GM12878 (cell line): ENCODE measurements around the gene CTNNA3. TPM values are rescaled to one million over a fixed set of nuclear protein-coding genes. Genes with fewer than 3 reads are reported as not detected.

Experiments used
- ATAC-seq: fragments of 200-7000 bp; cut with Tn5 transposase; 3 replicates; pipeline ENCODE4 v1.9.1; 2020; ENCODE audit warnings: mild to moderate bottlenecking, moderate library complexity
- BruUV-seq: library from RNA; stranded (reverse); fragments of 400-500 nt; replicated peaks from 2 replicates; lab custom pipeline; 2021; lab: Mats Ljungman, UMichigan
- CTCF ChIA-PET: fragments of 300-600 bp; sonication (Branson Sonifier 250); formaldehyde crosslinking; extraction: SDS; loops from one replicate; lab custom pipeline; 2021; ENCODE audit warnings: inconsistent platforms; lab: Yijun Ruan, JAX
- POLR2A ChIA-PET: fragments of 350-600 bp; formaldehyde crosslinking; extraction: SDS; loops from one replicate; lab custom pipeline; 2021; ENCODE audit warnings: inconsistent platforms; lab: Charles Lee
- RAD21 ChIA-PET: fragments of 300-600 bp; sonication (Branson Sonifier 250); formaldehyde crosslinking; loops from one replicate; lab custom pipeline; 2023; ENCODE audit warnings: antibody characterized with exemption; ENCODE audit not compliant: unreplicated experiment; lab: Charles Lee
- SMC1A ChIA-PET: fragments of 300-600 bp; sonication (Branson Sonifier 250); formaldehyde crosslinking; loops from one replicate; lab custom pipeline; 2023; ENCODE audit not compliant: unreplicated experiment, uncharacterized antibody; lab: Charles Lee
- DNase-seq: peaks from one replicate; pipeline ENCODE4 v3.0.0-alpha.2; 2011; ENCODE audit warnings: low read depth, low spot score
- FAIRE-seq: peaks from 3 replicates; lab custom pipeline; 2011; peaks lifted over from hg19 to GRCh38; lab: Jason Lieb, UNC
- H2AFZ ChIP-seq: 2 replicates; pipeline ENCODE4 v1.6.0; 2011; ENCODE audit warnings: low read depth, low read length, control low read depth; ENCODE audit not compliant: control insufficient read depth
- H3K27ac ChIP-seq: 2 replicates; pipeline ENCODE4 v1.5.1; 2011; ENCODE audit warnings: control low read depth; ENCODE audit not compliant: control insufficient read depth, insufficient read depth
- H3K27me3 ChIP-seq, 2 experiments: replicated peaks in 1 of 2; 2 replicates each; pipeline versions ENCODE4 v1.6.0 to v1.6.1; 2011; ENCODE audit warnings: low read length in 1 of 2; ENCODE audit not compliant: control insufficient read depth in 2 of 2, insufficient read depth in 2 of 2
- H3K36me3 ChIP-seq, 2 experiments: 2 replicates each; pipeline ENCODE4 v1.5.1; 2011; ENCODE audit warnings: low read length in 1 of 2; ENCODE audit not compliant: control insufficient read depth in 2 of 2, insufficient read depth in 2 of 2
- H3K4me1 ChIP-seq: 2 replicates; pipeline ENCODE4 v1.6.1; 2011; ENCODE audit warnings: mild to moderate bottlenecking, low read length, moderate library complexity, mixed read lengths; ENCODE audit not compliant: control insufficient read depth, insufficient read depth
- H3K4me2 ChIP-seq: 2 replicates; pipeline ENCODE4 v1.6.0; 2011; ENCODE audit warnings: control low read depth; ENCODE audit not compliant: control insufficient read depth, insufficient read depth
- H3K4me3 ChIP-seq: fragments of 200-600 bp; sonication (generic); 2 replicates; pipeline ENCODE4 v1.5.1; 2016
- H3K79me2 ChIP-seq: 2 replicates; pipeline ENCODE4 v1.6.0; 2011; ENCODE audit warnings: low read length; ENCODE audit not compliant: control insufficient read depth, insufficient read depth
- H3K9ac ChIP-seq: 2 replicates; pipeline ENCODE4 v1.8.0; 2011; ENCODE audit warnings: low read length, control low read depth, mixed read lengths; ENCODE audit not compliant: control insufficient read depth, insufficient read depth
- H3K9me3 ChIP-seq: replicated peaks from 3 replicates; pipeline ENCODE4 v1.5.1; 2011; ENCODE audit warnings: mild to moderate bottlenecking, low read length; ENCODE audit not compliant: control insufficient read depth, insufficient read depth
- H4K20me1 ChIP-seq: 2 replicates; pipeline ENCODE4 v1.6.0; 2011; ENCODE audit not compliant: control insufficient read depth, insufficient read depth
- ATF2 ChIP-seq: IDR thresholded peaks from 2 replicates; pipeline ENCODE4 v1.6.1; 2012; ENCODE audit warnings: low read length, inconsistent platforms
- BCL11A ChIP-seq: IDR thresholded peaks from 2 replicates; pipeline ENCODE4 v1.6.1; 2011; ENCODE audit warnings: low read depth, low read length
- BCL3 ChIP-seq: IDR thresholded peaks from 2 replicates; pipeline ENCODE4 v1.6.1; 2011; ENCODE audit warnings: borderline replicate concordance, low read depth, mild to moderate bottlenecking, moderate library complexity, low read length; ENCODE audit not compliant: insufficient read depth, poor library complexity, severe bottlenecking
- DPF2 ChIP-seq: fragments of 450-650 bp; IDR thresholded peaks from 2 replicates; pipeline ENCODE4 v1.6.1; 2017; ENCODE audit warnings: mild to moderate bottlenecking
- E4F1 ChIP-seq: fragments of 450-650 bp; IDR thresholded peaks from 2 replicates; pipeline ENCODE4 v1.6.1; 2018; ENCODE audit warnings: borderline replicate concordance, mild to moderate bottlenecking; ENCODE audit not compliant: partially characterized antibody
- IKZF1 ChIP-seq: fragments of 450-650 bp; conservative IDR thresholded peaks from 2 replicates; pipeline ENCODE4 v1.6.1; 2017; ENCODE audit warnings: antibody characterized with exemption, mild to moderate bottlenecking
- KDM1A ChIP-seq: fragments of 200-600 bp; sonication (generic); IDR thresholded peaks from 2 replicates; pipeline ENCODE4 v1.6.1; 2016; ENCODE audit warnings: borderline replicate concordance
- KLF5 ChIP-seq: fragments of 450-650 bp; IDR thresholded peaks from 2 replicates; pipeline ENCODE4 v1.6.1; 2014; ENCODE audit warnings: mild to moderate bottlenecking; ENCODE audit not compliant: partially characterized antibody
- POLR2AphosphoS5 ChIP-seq: IDR thresholded peaks from 2 replicates; pipeline ENCODE4 v1.6.1; 2011; ENCODE audit warnings: mild to moderate bottlenecking, low read length, inconsistent platforms
- TBL1XR1 ChIP-seq: IDR thresholded peaks from 2 replicates; pipeline ENCODE4 v1.6.1; 2012; ENCODE audit warnings: low read depth, low read length, improper control_type of control experiment
- TCF7 ChIP-seq: IDR thresholded peaks from 2 replicates; pipeline ENCODE4 v1.6.1; 2014; ENCODE audit warnings: antibody characterized with exemption, borderline replicate concordance
- ZNF592 ChIP-seq: fragments of 450-650 bp; IDR thresholded peaks from 2 replicates; pipeline ENCODE4 v1.6.1; 2017; ENCODE audit warnings: mild to moderate bottlenecking, moderate library complexity
- ZNF622 ChIP-seq: fragments of 450-650 bp; IDR thresholded peaks from 2 replicates; pipeline ENCODE4 v1.6.1; 2017; ENCODE audit warnings: mild to moderate bottlenecking, inconsistent platforms
- WGBS: methylation state at CpG from one replicate; pipeline ENCODE4 v1.1.6; 2016; ENCODE audit warnings: low lambda C conversion rate; ENCODE audit not compliant: insufficient replicate concordance, insufficient coverage; ENCODE audit errors: missing lambda C conversion rate; 5-methylcytosine and 5-hydroxymethylcytosine counted together
- in situ Hi-C: fragments of 300-500 bp; cut with MboI; formaldehyde crosslinking; loops from 9 replicates; pipeline ENCODE4 v1.14.3; 2018; ENCODE audit warnings: mixed read lengths
- intact Hi-C: fragments of 100-400 bp; cut with micrococcal nuclease; formaldehyde crosslinking; loops from one replicate; pipeline ENCODE4 v1.14.2; 2022; ENCODE audit not compliant: unreplicated experiment
- polyA plus RNA-seq, 11 experiments: library from polyadenylated mRNA; depleted of rRNA in 4 of 11; unstranded in 6 of 11; stranded (reverse) in 5 of 11; fragments of >200 nt; fragmentation: Nextera tagmentation in 4 of 11; fragmentation: Illumina TruSeq in 1 of 11; extraction: Ambion mirVana in 4 of 11; extraction: Trizol in 1 of 11; gene quantifications; 1 replicate in 1 of 11; 2 replicates in 10 of 11; pipeline versions ENCODE4 v1.2.1 to v1.2.3, GENCODE V29; 2011 to 2016; ENCODE audit warnings: inconsistent platforms in 2 of 11, missing spikeins in 2 of 11, low read depth in 1 of 11
- total RNA-seq, 4 experiments: library from RNA; depleted of rRNA in 3 of 4; stranded (reverse); fragments of >200 nt in 3 of 4; fragmentation: Illumina TruSeq in 1 of 4; extraction: Trizol in 1 of 4; gene quantifications; 2 replicates each; pipeline versions ENCODE4 v1.2.1 to v1.2.3, GENCODE V29; 2013 to 2021

CTNNA3 gene
- total and polyA plus RNA-seq, 10 of the 15 experiments (the other 5 are each of a cell fraction or from before 2014, with no cell fraction given) = under 0.01 to 4.5 (median 0.22) TPM; not detected in 2

GRCh38 chr10:66842371-66842770, 853.6 kb downstream of the CTNNA3 start:
- in situ Hi-C loops = no loop called here
- RAD21 ChIA-PET = no interaction called here
- FAIRE-seq (no peak), DNase-seq (no peak), ATAC-seq (no peak)
- Histone ChIP-seq H3K4me1 (no peaks in the 10 kb centered on the region), H4K20me1 (no peaks in the 10 kb centered on the region), H3K27me3 (no peaks in the 10 kb centered on the region), H2AFZ (no peak overlapping the region), H3K4me2 (no peak overlapping the region), H3K27ac (no peak overlapping the region), H3K9ac (no peak overlapping the region), H3K9me3 (no peaks in the 10 kb centered on the region), H3K4me3 (no peak overlapping the region), H3K79me2 (no peaks in the 10 kb centered on the region), H3K36me3 (no peaks in the 10 kb centered on the region)
- WGBS = 0% methylated on average over 2 of the region's 2 CpGs
- POLR2A ChIA-PET = no interaction called here
- SMC1A ChIA-PET = no interaction called here
- intact Hi-C loops = no loop called here
- BruUV-seq = no TSS peak
- CTCF ChIA-PET = interaction anchor here (1.8 kb wide), 1 partner anchor 14 kb away, joined by 5 read pairs; no protein-coding TSS in a partner anchor
- TF ChIP-seq KLF5 (no peak), ZNF622 (no peak), IKZF1 (no peak), DPF2 (no peak), ZNF592 (no peak), BCL3 (no peak), KDM1A (no peak), E4F1 (no peak), TCF7 (no peak), ATF2 (no peak), POLR2AphosphoS5 (no peak), TBL1XR1 (no peak), BCL11A (no peak)
